Measurements from ENCODE around the gene HIPK2.
"Not testable (repeated sequence)": the region's sequence is repeated elsewhere in the genome, so short reads cannot be mapped to it uniquely, and the experiment has no call there.

The HIPK2 gene

GRCh38 chr7:139613971-139614411 is 163.8 kb downstream of the HIPK2 start:
- DNase-seq, result peak; percentile 25

GRCh38 chr7:139611556-139611955 is 166.2 kb downstream of the HIPK2 start:
- not testable (repeated sequence) for DNase-seq

DNA sequence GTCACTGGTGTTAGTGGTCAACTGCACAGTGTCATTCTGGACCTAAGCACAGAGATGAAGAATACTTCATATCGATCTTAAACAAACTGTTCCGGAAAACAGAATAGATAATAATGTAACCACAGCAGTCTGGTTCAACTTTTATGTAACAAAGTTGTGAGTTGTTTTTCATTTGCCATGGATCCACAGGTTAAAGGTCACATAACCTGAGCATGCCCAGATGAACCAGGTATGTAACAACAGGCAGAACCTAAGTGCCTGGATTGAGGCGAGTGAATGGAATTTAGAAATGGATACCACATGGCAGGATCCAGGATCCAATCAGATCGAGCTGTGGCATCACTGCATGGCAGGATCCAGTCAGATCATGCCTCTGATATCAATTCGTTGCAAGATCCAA is 167.2 kb downstream of the HIPK2 start:
- DNase-seq, result no peak

GRCh38 chr7:139603896-139604295 is 173.9 kb downstream of the HIPK2 start:
- DNase-seq, result no peak

DNA sequence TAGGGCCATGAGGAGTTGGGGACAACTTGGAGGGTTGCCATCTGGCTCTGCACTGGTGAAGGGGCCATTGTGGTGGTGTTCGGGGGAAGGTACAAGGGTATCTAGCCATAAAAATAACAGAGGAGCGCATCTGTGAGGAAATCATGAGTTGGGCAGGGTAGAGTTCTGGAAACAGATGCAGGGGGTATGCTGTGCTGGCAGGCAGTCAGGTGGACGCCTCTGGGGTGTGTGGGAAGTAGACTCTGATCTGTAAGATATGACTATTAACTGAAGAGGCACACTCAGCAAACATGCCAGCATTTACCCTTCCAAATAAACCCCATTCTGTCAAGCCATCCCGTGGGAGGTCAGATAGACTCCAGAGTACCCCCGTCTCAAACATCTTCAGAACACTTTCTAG is 174.5 kb downstream of the HIPK2 start:
- no peak for DNase-seq

DNA sequence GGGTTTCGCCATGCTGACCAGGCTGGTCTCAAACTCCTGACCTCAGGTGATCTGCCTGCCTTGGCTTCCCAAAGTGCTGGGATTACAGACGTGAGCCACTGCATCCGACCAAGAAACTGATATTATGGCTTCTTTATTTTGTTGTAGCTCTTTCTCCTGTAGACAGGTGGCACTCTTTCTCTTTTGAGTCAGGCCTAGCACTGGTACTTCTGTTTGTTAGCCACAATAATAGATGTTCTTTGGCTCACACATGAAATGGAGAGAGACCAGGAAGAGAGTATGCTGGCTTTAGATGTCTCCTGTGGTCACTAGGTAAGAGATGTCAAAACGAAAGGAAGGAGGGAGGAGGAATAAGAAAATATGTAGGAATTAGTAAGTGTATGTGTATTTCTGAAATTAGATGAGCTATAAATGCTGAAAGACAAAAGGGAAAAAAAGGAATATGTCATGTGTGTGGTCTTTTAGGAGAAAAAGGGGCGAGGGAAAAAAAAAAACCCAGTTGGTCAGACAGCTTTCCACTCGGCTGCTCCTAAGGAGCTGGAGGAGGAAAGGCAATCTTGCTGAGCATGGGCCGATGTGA is 175.6 kb downstream of the HIPK2 start:
- DNase-seq, result no peak

GRCh38 chr7:139601176-139601575 is 176.6 kb downstream of the HIPK2 start:
- DNase-seq, result no peak

DNA sequence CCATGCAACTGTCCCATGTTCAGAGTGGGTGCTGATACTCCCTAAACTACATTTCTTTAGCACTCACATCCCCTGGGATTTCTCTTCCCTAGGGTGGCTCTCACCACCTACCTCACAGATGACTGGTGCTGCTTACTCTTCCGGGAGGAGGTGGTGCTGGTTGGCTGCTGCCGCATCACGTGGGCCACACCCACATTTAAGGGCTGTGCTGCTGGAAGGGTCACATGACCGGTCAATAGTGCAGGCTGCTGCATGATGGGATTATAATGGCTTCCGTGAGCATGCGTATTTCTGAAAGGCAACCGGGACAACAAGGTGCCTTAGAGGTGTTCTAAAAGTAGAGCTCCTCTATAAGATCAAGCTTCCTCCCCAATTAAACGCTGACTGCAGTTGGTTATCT is 177.5 kb downstream of the HIPK2 start:
- no peak for DNase-seq

DNA sequence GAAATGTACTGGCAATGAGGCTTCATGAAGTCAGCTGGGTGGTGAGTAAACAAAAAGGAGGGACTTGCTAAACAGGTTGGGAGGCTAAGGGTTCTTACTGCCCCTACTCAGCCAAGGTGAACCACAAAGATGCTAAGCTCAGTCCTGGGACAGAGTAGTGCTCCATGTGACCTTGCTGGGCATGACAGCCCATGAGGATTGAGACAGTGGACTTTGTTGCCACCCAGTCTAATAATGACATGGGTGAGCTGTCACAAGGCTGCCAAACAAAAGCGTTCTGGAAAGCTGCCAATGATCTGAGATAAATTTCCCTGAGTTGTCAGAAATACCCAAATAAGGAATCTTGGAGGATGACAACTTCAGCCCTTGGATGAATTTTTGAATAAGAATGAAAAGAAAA is 179.2 kb downstream of the HIPK2 start:
- DNase-seq, result peak; percentile 80

- no peak for DNase-seq
These were observed 180.8 kb downstream of the HIPK2 start for GRCh38 chr7:139597028-139597427.

GRCh38 chr7:139596626-139597025 is 181.2 kb downstream of the HIPK2 start:
- no peak for DNase-seq

DNA sequence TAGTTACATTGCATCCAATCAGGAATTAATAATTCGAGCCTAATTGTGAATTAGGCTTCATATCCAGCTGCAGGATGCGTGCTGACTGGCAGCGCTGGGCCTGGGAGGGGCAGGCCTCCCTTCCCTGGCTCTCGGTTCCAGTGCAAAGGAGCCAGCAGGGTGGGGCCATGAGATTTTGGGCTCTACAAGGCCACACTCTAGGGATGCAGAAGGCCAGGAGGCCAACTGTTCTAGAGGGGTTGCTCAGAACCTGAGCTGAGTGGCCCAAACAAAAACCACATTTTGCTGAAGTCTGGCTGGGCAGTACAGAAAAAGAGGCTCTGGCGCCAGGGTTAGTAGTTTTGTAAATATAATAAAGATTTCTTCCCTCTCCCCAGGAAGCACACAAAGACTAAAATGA is 182.0 kb downstream of the HIPK2 start:
- no peak for DNase-seq

DNA sequence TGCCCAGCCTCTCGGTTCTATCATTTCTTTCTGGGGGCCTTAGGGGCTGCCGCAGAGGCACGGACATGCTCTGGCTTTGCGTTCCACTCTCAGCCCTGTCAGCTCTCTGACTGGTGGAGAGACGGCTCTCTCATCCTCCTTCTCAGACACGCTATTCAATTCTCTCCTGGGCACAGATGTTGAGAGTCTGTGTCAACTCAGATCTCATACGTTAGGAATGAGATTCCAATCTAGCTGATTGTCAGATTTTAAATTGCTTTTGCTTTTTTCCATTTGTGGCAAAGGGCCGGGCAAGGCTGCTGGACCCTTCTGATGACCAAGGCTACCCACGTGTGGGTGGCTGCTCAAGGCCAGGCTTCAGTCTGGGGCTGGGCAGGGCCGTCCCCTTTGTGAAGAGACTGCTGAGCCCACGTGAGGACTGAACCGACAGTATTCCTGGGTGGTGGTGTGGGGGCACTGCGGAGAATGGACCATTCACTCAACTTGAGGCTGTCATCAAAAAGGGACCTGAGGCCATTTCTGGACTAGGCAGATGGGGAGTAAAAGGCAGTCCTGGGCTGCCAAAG is 182.8 kb downstream of the HIPK2 start:
- DNase-seq, result no peak

GRCh38 chr7:139594090-139594489 is 183.7 kb downstream of the HIPK2 start:
- no peak for DNase-seq

DNA sequence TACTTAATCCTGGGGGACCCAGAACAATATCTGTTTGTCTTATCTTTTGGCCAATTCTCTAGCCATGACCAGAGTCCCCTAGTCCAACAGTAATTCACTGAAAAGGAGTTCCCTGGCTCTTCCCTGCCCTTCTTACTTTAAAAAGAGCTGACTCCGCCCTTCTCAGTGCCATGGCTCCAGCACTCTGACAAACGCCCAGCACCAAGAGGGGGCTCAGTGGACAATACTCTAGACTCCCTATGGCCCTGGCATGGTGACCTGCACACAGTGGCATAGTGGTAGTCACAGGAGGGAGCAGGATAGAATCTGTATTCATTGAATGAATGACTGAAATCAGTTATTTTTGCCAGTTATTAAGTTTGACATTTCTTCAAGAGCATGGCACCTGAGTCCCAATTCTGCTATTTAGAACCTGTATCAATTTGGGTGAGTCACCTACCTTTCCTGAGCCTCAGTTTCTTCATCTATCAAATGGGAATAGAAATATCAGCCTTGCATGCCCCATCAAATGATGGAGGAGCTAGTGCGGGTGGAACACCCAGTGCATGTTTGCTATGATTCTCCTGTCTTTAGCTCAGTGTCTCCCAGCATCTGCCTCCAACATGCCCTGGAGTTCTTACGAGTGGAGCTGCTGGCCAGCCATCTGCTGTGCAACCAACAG is 184.9 kb downstream of the HIPK2 start:
- DNase-seq, result no peak

GRCh38 chr7:139591550-139592195 is 186.1 kb downstream of the HIPK2 start:
- peak; percentile 87 for DNase-seq

DNA sequence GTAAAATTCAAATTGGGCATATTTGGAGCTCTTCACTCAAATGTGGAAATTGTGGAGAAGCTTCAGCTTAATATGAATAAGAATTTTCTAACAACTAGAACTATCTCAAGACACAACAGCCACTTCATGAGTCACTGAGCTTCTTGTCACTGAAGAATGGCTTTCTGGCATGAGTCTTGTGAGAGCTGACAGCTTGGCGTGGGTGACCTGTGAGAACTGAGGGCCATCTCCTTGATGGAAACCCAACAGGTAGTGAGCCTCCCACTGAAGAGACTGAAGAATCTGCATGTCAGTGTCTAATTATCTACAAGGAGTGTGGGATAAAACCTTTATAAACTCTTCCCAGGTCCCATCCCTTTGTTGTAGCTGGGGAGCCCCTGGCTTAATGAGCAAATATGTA is 188.3 kb downstream of the HIPK2 start:
- DNase-seq, result no peak

DNA sequence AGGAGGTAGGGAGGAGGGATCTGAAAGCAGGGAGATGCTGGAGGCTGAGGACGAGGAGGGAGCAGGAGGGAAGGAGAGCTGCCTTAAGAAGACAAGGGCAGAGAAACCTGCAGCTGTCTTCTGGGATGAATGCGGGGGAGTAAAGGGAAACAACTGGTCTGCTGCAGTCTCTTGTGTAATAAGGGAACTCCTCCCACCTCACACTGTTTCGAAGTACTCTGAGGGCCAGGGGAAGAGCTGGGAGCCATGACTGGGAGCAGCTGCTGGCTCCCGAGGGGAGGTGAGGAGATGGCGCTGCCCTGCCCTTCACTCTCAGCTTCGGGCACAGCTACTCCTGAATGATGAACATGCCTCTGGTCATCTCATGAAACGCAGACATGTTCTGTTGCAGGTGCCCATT is 189.2 kb downstream of the HIPK2 start:
- no peak for DNase-seq

- no peak for DNase-seq
These were observed 190.3 kb downstream of the HIPK2 start for GRCh38 chr7:139587535-139587934.

DNA sequence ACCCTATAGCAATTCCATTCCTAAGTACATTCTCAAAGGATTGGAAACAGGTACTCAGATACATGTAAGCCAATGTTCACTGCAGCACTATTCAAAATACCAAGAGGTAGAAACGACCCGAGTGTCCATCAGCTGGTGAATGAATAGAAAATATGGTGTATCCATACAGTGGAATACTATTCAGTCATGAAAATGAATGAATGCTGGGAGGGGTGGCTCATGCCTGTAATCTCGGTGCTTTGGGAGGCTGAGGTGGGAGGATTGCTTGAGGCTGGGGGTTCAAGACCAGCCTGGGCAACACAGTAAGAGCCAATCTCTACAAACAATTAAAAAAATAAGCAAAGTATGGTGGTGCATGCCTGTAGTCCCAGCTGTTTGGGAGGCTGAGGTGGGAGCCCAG is 191.5 kb downstream of the HIPK2 start:
- no peak for DNase-seq

DNA sequence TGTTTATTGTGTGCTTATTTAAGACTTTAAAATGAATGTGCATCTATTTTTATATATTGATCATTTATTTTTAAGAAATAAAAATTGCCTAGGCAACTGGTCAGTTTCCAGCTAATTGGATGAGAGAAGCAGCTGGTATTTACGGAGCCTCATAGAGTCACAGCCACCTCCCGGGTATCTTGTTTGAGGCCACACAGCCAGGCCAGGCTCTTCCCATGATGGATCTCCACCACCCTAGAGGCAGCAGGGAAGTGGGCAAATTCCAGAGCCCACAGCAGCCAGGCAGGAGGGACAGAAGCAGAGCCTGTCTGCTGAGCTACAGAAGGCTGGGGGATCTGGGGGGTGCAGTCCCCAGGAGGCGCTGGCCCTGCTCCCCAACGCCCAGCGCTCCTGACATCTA is 192.8 kb downstream of the HIPK2 start:
- no peak for DNase-seq

DNA sequence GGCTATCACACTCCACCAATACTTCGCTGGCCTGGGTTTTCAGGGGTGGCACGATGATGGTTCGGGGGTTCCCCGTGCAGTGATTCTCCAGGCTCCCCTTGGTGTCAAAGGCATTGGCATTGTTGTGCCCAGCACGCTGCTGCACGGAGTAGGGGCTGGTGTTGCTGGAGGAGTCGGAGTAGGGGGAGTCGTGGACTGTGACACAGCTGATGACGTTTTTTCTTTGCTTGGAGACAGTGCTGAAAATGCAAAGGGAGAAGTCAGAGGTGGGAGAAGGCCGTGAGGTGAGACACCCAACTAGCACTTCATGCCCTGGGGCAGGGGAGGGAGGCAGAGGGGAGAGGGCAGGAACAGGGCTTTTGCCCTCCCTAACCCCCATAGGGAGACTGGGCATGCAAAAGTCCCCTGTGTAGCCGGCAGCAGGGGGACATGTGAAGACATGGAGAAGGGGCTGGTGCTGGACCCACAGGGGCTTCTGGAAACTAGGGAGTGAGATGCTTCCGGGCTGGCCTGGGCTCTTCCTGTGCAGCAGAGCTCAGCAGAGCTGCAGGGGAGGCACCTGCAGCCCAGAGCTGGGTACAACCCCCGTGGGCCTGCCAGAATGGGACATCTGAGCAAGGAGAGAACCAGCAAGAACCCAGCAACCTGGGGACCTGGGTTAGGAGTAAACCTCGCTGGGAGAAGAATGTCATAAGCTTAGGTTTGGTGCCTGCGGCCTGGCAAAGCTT is 193.8 kb downstream of the HIPK2 start:
- DNase-seq, result no peak

DNA sequence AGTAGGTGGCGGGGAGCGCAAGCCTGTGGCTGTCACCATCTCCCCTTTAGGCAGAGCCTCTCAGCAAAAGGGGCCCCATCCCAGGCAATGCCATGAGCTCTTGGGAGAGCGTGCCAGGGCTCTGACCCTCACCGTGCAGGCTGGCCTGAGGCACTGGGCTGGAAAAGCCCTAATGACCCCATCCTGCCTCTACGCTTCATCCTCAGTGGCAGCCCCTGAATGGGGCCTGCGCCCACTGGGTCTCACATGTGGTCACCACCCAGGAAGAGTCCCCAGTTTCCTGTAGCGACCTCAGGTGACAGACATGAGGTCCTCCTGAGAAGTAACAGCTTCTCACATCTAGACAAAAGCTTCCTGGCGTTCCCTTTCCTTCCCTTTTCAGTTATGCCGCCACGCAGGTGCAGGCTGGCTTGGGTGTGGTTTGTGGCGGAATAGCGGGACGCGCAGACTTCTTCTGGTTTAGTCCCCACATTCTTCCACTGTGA is 195.1 kb downstream of the HIPK2 start:
- DNase-seq, result no peak
